LNCaP clone FGC (cell line): ENCODE measurements around the gene TNNI3K.
"Not testable (repeated sequence)": the region's sequence is repeated elsewhere in the genome, so short reads cannot be mapped to it uniquely, and the experiment has no call there.

Experiments
- DNase-seq: peaks from one replicate; pipeline ENCODE4 v3.0.0-alpha.2; 2011; ENCODE audit warnings: low read depth
- H3K4me3 ChIP-seq: 2 replicates; pipeline ENCODE4 v1.5.1; 2011; ENCODE audit warnings: mild to moderate bottlenecking, low read depth, low read length, control low read depth
- CTCF ChIP-seq: IDR thresholded peaks from 2 replicates; pipeline ENCODE4 v1.5.1; 2012; ENCODE audit warnings: mild to moderate bottlenecking; ENCODE audit not compliant: control insufficient read depth, insufficient read depth; ENCODE audit errors: extremely low read depth

Gene TNNI3K

DNA sequence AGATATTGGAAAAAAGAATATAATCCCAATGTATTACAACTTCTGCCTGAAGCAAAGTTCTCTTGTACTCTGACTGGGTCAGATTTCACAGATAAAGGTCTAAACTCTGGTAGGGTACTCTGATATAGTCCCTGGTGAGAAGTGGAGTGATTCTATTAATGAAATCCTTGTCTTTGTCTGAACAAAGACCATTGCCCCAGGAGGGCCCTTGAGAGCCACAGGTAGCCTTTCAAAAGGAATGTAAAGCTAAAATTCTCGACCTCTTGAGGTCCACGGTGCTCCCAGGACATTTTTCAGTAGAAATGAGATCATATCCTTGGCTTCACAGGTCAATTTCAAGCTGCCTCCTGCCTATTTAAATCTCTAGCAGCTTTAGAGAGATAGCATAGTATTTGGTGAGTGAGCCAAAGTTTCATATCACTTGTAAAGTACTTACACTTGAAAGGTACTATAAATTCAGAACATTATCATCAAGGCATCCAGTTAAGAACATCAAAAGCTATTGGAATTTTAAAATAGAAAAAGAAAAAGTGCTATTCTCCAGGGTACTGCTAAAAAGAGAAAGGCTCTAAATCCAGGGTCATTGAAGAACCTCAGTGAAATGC lies 10.1 kb downstream of the TNNI3K start:
- no peak for TF ChIP-seq CTCF
- H3K4me3 ChIP-seq: no peak overlapping the region
- no peak for DNase-seq

DNA sequence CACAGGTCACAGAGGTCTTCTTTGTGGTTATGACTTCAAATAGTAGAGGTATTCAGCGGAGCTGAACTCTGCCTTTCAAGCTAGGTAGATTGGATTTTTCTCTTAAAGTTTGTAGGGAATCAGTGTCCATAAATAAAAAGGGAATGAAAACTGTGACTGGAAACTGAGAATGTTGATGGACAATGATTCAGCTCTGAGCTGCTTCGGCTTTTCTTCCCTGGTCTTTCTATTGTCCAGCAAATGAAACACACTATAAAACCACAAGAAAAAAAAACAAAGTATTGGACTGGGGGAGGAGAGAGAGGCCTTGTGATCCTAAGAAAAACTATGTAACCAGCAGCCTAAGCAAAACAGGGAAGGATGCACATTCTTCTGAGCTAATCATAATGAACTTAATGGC lies 11.1 kb downstream of the TNNI3K start:
- TF ChIP-seq CTCF: no peak
- no peak overlapping the region for H3K4me3 ChIP-seq
- no peak for DNase-seq

DNA sequence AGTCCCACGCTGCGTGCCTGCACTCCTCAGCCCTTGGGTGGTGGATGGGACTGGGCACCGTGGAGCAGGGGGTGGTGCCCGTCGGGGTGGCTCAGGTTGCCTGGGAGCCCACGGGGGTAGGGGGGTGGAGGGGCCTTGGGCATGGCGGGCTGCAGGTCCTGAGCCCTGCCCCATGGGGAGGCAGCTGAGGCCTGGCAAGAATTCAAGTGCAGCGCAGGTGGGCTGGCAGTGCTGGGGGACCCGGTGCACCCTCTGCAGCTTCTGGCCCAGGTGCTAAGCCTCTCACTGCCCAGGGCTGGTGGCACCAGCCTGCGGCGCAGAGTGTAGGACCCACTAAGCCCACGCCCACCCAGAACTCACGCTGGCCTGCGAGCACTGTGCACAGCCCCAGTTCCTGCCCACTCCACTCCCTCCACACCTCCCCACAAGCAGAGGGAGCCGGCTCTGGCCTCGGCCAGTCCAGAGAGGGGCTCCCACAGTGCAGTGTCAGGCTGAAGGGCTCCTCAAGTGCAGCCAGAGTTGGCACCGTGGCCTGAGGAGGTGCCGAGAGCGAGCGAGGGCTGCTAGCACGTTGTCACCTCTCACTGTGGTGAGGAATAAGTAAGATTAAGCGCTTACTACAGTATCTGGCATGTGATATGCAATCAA lies 12.8 kb downstream of the TNNI3K start:
- H3K4me3 ChIP-seq: no peak overlapping the region
- no peak for DNase-seq
- no peak for TF ChIP-seq CTCF

GRCh38 chr1:74253243-74253824 lies 18.1 kb downstream of the TNNI3K start:
- not testable (repeated sequence) for DNase-seq, H3K4me3 ChIP-seq

GRCh38 chr1:74266001-74266400 lies 30.8 kb downstream of the TNNI3K start:
- no peak for DNase-seq
- no peak for TF ChIP-seq CTCF
- H3K4me3 ChIP-seq: no peak overlapping the region

DNA sequence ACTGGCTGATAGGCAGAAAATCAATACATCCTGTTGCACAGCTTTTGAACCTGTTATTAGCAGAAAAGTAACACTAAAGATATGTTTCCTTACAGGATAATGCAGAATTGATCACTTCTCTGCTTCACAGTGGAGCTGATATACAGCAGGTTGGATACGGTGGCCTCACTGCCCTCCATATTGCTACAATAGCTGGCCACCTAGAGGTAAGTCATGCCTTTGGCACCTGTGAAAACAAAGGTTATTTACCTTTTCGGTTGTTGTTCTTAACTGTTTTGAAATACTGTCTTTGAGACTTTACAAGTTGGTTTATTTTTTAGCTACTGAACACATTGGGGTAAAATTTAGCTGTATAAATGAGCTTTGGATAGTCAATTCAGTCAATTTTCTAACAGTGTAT lies 36.3 kb downstream of the TNNI3K start:
- H3K4me3 ChIP-seq: no peak overlapping the region
- no peak for DNase-seq
- TF ChIP-seq CTCF: peak; percentile 38

- peak; percentile 2 for DNase-seq
- no peak overlapping the region for H3K4me3 ChIP-seq
- TF ChIP-seq CTCF: no peak
Measured at GRCh38 chr1:74280642-74281396, 45.6 kb downstream of the TNNI3K start.
